GM19395 (cell line): Measurements from ENCODE around the gene CFAP20.

ENCODE experiments used
- ATAC-seq: cut with Tn5 transposase; IDR thresholded peaks from one replicate; pipeline ENCODE4 v1.9.1; 2021; ENCODE audit warnings: mild to moderate bottlenecking, moderate library complexity; ENCODE audit not compliant: unreplicated experiment

The CFAP20 gene

DNA sequence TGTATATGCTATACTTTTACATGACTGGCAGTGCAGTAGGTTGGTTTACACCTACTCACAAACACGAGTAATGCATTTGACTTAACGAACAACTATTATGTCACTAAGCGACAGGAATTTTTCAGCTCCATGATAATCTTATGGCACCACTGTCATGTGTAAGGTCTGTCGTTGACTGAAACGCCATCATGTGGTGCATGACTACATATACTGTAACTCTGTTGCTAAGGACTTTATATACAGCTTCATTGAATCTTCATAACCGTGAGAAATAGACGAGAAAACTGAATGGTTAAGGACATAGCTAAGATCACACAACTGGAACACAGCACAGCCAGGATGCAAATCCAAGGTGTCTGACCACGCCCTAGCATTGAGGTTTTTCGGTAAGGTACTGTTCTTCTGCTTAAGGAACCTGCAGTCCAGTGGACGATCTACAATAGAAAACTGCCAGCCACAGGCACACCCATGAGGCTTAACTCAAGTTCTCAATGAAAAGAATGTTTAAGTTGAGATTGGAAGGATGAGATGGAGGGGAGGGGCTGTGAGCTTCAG is 3.3 kb downstream of the CFAP20 start:
- no peak for ATAC-seq

DNA sequence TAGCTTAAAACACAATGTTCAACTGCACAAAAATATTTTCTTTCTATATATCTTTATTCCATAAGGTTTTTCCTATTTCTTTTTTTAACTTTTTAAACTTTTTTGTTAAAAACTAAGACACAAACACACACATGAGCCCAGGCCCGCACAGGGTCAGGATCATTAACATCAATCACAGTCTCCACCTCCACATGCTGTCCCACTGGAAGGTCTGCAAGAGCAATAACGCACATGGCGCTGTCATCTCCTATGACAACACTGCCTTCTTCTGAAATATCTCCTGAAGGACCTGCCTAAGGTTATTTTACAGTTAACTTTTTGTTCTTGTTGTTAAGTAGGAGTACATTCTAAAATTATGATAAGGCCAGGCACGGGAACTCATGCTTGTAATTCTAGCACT is 4.1 kb downstream of the CFAP20 start:
- no peak for ATAC-seq

GRCh38 chr16:58124601-58124915 is 4.6 kb downstream of the CFAP20 start:
- ATAC-seq = no peak

- no peak for ATAC-seq
Observed at GRCh38 chr16:58123896-58124600, 5.1 kb downstream of the CFAP20 start.

DNA sequence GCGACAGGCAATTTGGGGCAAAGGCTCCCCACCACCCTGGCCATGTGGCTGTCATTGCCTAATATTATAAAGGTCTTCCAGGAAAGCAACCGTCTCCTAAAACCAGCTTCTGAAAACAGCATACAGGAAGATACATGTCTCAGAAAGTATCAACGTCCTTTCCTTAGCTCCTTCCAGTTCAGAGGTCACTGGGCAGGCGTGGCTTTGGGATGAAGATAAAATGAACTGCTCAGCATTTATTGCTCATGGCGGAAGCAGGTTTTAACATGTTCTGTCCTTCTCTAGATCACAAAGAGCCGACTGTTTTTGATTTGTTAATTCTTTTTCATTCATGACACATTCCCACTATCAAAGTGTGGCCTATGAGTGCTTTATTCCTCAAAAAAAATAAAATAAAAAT is 8.0 kb downstream of the CFAP20 start:
- no peak for ATAC-seq

DNA sequence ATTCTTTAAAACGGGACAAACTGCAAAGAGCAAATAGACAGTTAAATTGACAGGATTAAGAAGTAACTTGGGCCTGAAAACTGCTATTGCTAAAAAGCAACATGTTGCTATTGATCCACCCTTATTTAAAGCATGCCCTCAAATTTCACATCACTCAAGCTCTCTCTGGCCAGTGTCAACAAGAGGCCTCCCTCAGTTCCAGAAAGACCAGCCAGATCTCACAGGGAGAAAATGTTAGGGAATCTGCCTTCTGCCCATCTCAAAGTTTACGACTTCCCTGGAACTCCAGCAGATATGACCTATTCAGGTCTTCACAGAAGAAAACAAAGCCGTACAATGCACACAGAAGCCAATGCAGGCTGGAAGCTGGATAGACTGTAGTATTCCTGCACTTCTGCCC is 8.9 kb downstream of the CFAP20 start:
- no peak for ATAC-seq

GRCh38 chr16:58119509-58119845 is 9.7 kb downstream of the CFAP20 start:
- ATAC-seq = no peak

GRCh38 chr16:58118801-58119508 is 10.2 kb downstream of the CFAP20 start:
- no peak for ATAC-seq

DNA sequence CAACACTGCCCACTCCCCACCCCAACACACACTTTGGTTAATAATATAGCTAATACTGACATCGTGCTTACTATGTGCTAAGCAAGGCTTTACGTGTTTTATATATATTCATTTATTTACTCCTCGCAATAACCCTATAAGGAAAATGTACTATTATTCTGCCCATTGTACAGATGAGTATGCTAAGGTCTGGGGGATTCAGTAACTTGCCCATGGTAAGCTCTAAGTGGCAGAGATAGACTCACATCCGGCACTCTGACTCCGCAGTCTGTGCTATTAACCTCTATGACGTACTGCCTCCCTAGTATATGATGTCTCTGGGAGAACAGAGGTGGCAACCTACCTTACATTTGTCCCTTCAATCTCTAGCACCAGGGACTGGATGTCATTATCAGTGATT is 12.7 kb downstream of the CFAP20 start:
- no peak for ATAC-seq

DNA sequence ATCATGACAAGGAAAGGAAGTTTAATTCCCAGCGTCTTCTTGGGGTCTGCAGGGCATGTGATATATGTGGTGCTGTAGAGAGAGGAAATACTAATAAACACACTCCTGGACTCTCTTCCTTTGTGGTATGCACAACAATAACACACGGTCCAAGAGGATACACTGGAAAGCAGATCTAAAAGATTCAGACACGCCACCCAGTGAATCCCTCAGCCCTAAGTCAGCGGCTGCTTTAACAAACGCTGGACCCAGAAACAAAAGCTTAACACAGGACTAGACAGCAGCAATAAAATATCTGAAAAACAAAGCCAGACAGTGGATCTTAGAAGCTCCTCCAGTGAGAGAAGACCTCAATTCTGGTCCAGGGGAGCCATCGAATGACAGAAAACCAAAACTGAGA is 13.1 kb downstream of the CFAP20 start:
- no peak for ATAC-seq

- ATAC-seq = no peak
Observed at GRCh38 chr16:58114827-58115825, 14.1 kb downstream of the CFAP20 start.

DNA sequence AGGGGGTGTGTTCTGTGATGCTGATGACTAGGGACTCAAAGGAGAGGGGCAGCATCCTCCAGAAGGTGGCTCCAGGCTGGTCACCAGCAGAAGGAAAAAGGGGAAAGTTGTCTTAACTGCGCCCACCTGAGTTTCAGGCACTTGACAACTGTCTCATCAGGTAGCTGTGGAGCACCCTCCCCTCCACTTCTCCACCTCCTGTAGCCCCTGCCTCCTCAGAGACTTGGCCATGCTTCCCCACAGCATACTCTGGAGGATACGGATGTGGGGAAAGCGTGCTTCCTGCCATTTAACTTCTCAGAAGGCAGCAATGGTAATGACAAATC is 17.9 kb downstream of the CFAP20 start:
- no peak for ATAC-seq

GRCh38 chr16:58110571-58111301 is 18.4 kb downstream of the CFAP20 start:
- no peak for ATAC-seq

DNA sequence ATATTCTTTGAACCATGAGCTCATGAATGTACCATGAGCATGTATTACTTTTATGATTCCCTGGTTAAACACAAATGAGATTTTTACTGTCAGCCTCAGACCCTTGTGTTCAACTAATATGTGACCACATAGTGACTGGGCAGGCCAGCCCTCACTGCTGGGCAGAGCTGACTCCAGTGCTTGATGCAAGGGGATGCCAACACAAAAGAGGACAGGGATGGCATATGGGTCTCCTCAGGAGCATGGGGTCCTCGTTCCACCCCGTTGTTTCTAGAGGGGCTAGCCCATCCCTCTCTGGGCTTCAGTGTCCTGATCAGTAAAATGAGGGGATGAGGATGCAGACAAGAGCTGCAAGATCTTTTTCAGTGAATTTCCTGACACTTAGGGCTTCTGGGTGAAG is 19.3 kb downstream of the CFAP20 start:
- no peak for ATAC-seq

- ATAC-seq = no peak
Observed at GRCh38 chr16:58109330-58109729, 19.9 kb downstream of the CFAP20 start.

DNA sequence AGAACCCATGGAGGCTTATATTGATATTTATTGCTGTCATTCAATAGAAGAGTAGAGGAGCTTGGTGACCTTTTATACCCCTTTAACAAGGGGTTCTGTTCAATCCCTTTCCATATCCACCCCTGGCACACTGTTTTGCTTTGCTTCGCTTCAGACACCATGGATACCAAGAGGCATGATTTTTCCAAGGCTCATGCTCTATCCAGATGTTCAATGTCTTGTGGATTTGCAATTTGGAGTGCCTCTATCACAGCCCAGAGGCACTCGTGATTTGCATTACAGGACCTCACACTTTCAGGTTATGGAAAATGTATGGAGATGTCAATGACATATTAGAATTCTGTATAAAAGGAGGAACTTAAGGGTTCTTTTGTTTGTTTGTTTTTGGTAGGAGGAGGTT is 21.5 kb downstream of the CFAP20 start:
- ATAC-seq = no peak

DNA sequence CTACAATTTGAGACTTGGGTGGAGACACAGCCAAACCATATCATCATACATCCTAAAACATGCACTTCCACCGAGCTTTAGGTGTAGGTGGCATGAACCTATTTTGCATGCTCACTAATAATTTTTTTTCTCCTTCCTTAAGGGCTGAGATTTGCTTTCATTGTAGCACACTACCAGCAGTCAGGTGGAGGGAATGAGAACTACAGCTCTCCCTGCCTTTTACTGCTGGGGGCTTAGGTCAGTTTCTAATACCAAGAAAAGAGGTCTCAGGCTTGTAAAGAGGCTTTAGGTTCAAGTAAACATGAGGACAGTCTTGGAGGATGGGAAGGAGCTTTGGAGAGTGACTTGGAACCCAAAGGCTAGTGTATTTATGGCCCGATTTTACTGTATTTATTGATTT is 22.0 kb downstream of the CFAP20 start:
- no peak for ATAC-seq

GRCh38 chr16:58105631-58106030 is 23.6 kb downstream of the CFAP20 start:
- no peak for ATAC-seq

GRCh38 chr16:58102665-58103392 is 26.4 kb downstream of the CFAP20 start:
- ATAC-seq = no peak

GRCh38 chr16:58099956-58100300 is 29.3 kb downstream of the CFAP20 start:
- no peak for ATAC-seq
